Tibial nerve (tissue), 4 donors: ENCODE data around the gene SLC44A2. TPM values are rescaled to one million over a fixed set of nuclear protein-coding genes. Genes with fewer than 3 reads are reported as not detected.

Experiments used
- DNase-seq, 2 donors: peaks; one replicate each; pipeline ENCODE4 v3.0.0-alpha.2; 2019; ENCODE audit warnings: low spot score in 2 of 2
- H3K27ac ChIP-seq, 4 donors: fragments of 200-600 bp; sonication (generic) in 3 of 4; one replicate each; pipeline ENCODE4 v1.5.1; 2017 to 2019; ENCODE audit warnings: mild to moderate bottlenecking in 1 of 4
- H3K27me3 ChIP-seq, 2 donors: fragments of 200-600 bp; sonication (generic) in 1 of 2; one replicate each; pipeline versions ENCODE4 v1.5.1 to v1.6.0; 2017 to 2019
- H3K36me3 ChIP-seq, 3 donors: fragments of 200-600 bp; sonication (generic); one replicate each; pipeline ENCODE4 v1.5.1; 2018 to 2019
- H3K4me1 ChIP-seq, 4 donors: fragments of 200-600 bp; sonication (generic) in 3 of 4; one replicate each; pipeline ENCODE4 v1.5.1; 2017 to 2019
- H3K4me3 ChIP-seq, 4 donors: fragments of 200-600 bp; sonication (generic) in 3 of 4; one replicate each; pipeline ENCODE4 v1.5.1; 2017 to 2019; ENCODE audit warnings: mild to moderate bottlenecking in 1 of 4, moderate library complexity in 1 of 4
- H3K9me3 ChIP-seq, 4 donors: fragments of 200-600 bp; sonication (generic) in 3 of 4; one replicate each; pipeline ENCODE4 v1.5.1; 2017 to 2019
- EP300 ChIP-seq, 2 donors: sonication (generic); formaldehyde crosslinking; IDR thresholded peaks; one replicate each; pipeline ENCODE4 v1.6.1; 2017; ENCODE audit warnings: antibody characterized with exemption in 2 of 2, mild to moderate bottlenecking in 1 of 2
- POLR2A ChIP-seq, 2 donors: fragments of 450-650 bp; IDR thresholded peaks; one replicate each; pipeline ENCODE4 v1.6.1; 2017; ENCODE audit warnings: antibody characterized with exemption in 2 of 2, mild to moderate bottlenecking in 2 of 2, moderate library complexity in 2 of 2
- WGBS, 2 donors: methylation state at CpG; one replicate each; pipeline ENCODE4 v1.1.5; 2018; 5-methylcytosine and 5-hydroxymethylcytosine counted together
- total RNA-seq, 4 donors: library from RNA; depleted of rRNA; stranded (reverse); fragments of >200 nt; gene quantifications; one replicate each; pipeline ENCODE4 v1.1.0, GENCODE V29; 2016
- TF ChIP-seq, protein P1 (sequence below), 5 experiments: fragments of 200-600 bp in 3 of 5; fragments of 450-650 bp in 2 of 5; sonication (generic) in 3 of 5; IDR thresholded peaks; one replicate each; pipeline ENCODE4 v1.5.1; 2016 to 2019; ENCODE audit warnings: antibody characterized with exemption in 5 of 5, mild to moderate bottlenecking in 3 of 5, moderate library complexity in 2 of 5

Gene SLC44A2
- total RNA-seq, 4 donors from 2014 or later: 104 to 193 (median 132) TPM

DNA sequence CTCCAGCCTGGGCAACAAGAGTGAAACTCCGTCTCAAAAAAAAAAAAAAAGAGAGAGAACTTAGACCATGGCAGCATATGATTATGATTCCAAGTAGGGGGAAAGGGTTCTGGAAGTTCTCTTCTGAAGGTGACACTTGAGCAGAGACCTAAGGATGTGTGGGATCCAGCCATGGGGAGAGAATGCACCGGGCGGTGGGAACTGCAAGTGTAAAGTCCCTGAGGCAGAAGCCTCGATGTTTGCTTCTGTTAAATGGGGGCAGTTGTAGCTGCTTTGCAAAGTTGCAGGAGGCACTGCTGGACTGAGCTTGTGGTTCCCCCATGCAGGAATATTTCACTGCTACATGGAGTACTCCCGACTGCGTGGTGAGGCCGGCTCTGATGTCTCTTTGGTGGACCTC, 9.1 kb downstream of the SLC44A2 start:
- 91 to 93% methylated on average over 7 of the region's 7 CpGs for WGBS, 2 donors
- no peak for DNase-seq
- Histone ChIP-seq H3K9me3 (no peaks in the 10 kb centered on the region), H3K4me3 (no peak overlapping the region), H3K27me3 (no peaks in the 10 kb centered on the region), H3K4me1 (peaks cover 0 to 20% (median 3%) of the 10 kb centered on the region in 4 donors), H3K36me3 (peaks cover 5 to 99% (median 48%) of the 10 kb centered on the region in 3 donors), H3K27ac (no peak overlapping the region)
- TF ChIP-seq EP300 (IDR thresholded peaks at IDR 0.05): no peak
- TF ChIP-seq POLR2A (IDR thresholded peaks at IDR 0.05): no peak
- TF ChIP-seq, protein P1, sequence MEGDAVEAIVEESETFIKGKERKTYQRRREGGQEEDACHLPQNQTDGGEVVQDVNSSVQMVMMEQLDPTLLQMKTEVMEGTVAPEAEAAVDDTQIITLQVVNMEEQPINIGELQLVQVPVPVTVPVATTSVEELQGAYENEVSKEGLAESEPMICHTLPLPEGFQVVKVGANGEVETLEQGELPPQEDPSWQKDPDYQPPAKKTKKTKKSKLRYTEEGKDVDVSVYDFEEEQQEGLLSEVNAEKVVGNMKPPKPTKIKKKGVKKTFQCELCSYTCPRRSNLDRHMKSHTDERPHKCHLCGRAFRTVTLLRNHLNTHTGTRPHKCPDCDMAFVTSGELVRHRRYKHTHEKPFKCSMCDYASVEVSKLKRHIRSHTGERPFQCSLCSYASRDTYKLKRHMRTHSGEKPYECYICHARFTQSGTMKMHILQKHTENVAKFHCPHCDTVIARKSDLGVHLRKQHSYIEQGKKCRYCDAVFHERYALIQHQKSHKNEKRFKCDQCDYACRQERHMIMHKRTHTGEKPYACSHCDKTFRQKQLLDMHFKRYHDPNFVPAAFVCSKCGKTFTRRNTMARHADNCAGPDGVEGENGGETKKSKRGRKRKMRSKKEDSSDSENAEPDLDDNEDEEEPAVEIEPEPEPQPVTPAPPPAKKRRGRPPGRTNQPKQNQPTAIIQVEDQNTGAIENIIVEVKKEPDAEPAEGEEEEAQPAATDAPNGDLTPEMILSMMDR (IDR thresholded peaks at IDR 0.05): no peak

DNA sequence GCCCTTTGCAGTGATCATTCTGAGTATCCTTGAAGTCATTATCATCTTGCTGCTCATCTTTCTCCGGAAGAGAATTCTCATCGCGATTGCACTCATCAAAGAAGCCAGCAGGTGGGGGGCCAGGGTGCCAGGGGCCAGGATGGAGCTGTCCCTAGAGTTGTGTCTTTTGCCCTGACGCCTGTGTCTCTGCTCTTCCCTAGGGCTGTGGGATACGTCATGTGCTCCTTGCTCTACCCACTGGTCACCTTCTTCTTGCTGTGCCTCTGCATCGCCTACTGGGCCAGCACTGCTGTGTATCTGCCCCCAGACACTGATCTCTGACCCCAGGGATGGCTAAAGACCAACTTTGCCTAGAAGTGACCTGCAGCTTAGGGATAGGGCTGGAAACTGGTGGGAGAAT, 9.6 kb downstream of the SLC44A2 start:
- DNase-seq: no peak
- Histone ChIP-seq H3K36me3 (peaks cover 5 to 99% (median 48%) of the 10 kb centered on the region in 3 donors), H3K9me3 (no peaks in the 10 kb centered on the region), H3K27ac (peak overlapping the region in 1 of 4 donors; percentile 10), H3K27me3 (no peaks in the 10 kb centered on the region), H3K4me3 (no peak overlapping the region), H3K4me1 (peaks cover 0 to 24% (median 3%) of the 10 kb centered on the region in 4 donors)
- TF ChIP-seq EP300 (IDR thresholded peaks at IDR 0.05): no peak
- WGBS, 2 donors: 86 to 87% methylated on average over 6 of the region's 6 CpGs

DNA sequence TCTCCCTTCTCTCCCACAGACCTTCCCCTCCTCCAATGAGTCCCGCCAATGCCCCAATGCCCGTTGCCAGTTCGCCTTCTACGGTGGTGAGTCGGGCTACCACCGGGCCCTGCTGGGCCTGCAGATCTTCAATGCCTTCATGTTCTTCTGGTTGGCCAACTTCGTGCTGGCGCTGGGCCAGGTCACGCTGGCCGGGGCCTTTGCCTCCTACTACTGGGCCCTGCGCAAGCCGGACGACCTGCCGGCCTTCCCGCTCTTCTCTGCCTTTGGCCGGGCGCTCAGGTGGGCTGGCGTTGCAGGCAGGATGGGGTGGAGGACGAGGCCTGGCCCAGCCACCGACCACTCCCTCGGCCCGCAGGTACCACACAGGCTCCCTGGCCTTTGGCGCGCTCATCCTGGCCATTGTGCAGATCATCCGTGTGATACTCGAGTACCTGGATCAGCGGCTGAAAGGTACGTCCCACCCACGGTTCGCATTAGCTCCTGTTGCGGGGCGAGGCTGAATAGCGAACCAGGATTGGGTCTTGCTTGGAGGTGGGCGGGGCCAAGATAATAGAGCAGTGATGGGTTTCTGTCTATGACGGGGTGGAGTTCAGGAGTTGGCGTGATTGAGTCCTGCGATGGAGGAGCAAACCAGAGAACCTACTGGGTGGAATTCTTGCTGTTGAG, 11.1 kb downstream of the SLC44A2 start:
- 86 to 90% methylated on average over 36 to 37 of the region's 37 CpGs for whole genome bisulfite sequencing, 2 donors
- Histone ChIP-seq H3K27ac (peak overlapping the region in 2 of 4 donors; percentile 2 to 34), H3K36me3 (peaks cover 2 to 99% (median 53%) of the 10 kb centered on the region in 3 donors)

DNA sequence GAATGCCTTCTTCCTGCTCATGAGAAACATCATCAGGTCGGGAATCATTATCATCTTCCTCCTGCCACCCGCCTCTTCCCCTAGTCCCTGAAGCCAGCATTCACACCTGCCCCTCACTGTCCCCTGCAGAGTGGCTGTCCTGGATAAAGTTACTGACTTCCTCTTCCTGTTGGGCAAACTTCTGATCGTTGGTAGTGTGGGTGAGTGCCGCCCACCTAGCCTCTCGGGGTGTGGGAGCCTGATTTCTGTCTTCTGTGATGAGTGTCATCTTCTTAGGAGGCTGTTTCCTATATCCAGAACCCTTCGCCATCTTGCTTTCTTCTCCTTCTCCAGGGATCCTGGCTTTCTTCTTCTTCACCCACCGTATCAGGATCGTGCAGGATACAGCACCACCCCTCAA, 12.5 kb downstream of the SLC44A2 start:
- TF ChIP-seq, protein P1 (IDR thresholded peaks at IDR 0.05): no peak
- TF ChIP-seq POLR2A (IDR thresholded peaks at IDR 0.05) (no peak), EP300 (IDR thresholded peaks at IDR 0.05) (no peak)
- no peak for DNase-seq
- peaks cover 2 to 95% (median 53%) of the 10 kb centered on the region in 3 donors for H3K36me3 ChIP-seq
- H3K27ac ChIP-seq: no peak overlapping the region
- no peak overlapping the region for H3K4me3 ChIP-seq
- peaks cover 0 to 52% (median 16%) of the 10 kb centered on the region in 4 donors for H3K4me1 ChIP-seq
- no peaks in the 10 kb centered on the region for H3K27me3 ChIP-seq
- H3K9me3 ChIP-seq: no peaks in the 10 kb centered on the region
- WGBS, 2 donors: 68 to 74% methylated on average over 8 of the region's 8 CpGs

More for the DNA sequence above, 11.1 kb downstream of the SLC44A2 start:
- H3K4me3 ChIP-seq: no peak overlapping the region
- TF ChIP-seq, protein P1 (IDR thresholded peaks at IDR 0.05): no peak
- TF ChIP-seq POLR2A (IDR thresholded peaks at IDR 0.05) (no peak), EP300 (IDR thresholded peaks at IDR 0.05) (no peak)
- no peaks in the 10 kb centered on the region for H3K27me3 ChIP-seq
- H3K4me1 ChIP-seq: peaks cover 0 to 37% (median 5%) of the 10 kb centered on the region in 4 donors
- H3K9me3 ChIP-seq: no peaks in the 10 kb centered on the region
- DNase-seq: no peak

DNA sequence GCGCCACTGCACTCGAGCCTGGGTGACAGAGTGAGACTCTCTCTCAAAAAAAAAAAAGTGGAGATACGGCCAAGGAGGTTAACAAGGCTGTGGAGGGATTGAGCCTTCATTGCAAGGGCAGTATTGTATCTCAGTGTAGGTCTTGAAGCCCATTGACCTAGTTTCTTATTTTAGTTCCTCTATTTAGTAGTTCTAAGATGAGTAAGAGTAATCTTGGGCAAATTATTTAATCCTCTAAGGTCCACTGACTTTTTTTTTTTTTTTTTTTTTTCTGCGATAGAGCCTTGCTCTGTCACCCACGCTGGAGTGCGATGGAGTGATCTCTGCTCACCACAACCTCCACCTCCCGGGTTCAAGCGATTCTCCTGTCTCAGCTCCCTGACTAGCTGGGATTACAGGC, 14.5 kb downstream of the SLC44A2 start:
- TF ChIP-seq EP300 (IDR thresholded peaks at IDR 0.05): no peak
- TF ChIP-seq, protein P1 (IDR thresholded peaks at IDR 0.05): no peak
- TF ChIP-seq POLR2A (IDR thresholded peaks at IDR 0.05): no peak
- Histone ChIP-seq H3K4me1 (peaks cover 0 to 71% (median 34%) of the 10 kb centered on the region in 4 donors), H3K27ac (peak overlapping the region in 2 of 4 donors; percentile 37 to 50), H3K4me3 (no peak overlapping the region), H3K9me3 (no peaks in the 10 kb centered on the region), H3K27me3 (no peaks in the 10 kb centered on the region), H3K36me3 (peaks cover 2 to 83% (median 50%) of the 10 kb centered on the region in 3 donors)
- no peak for DNase-seq
- 76 to 86% methylated on average over 8 of the region's 8 CpGs for WGBS, 2 donors
